H7 (cell line): ENCODE measurements around the gene IPO11. TPM values are rescaled to one million over a fixed set of nuclear protein-coding genes. Genes with fewer than 3 reads are reported as not detected.

ENCODE experiments used
- DNase-seq: peaks from one replicate; pipeline ENCODE4 v3.0.0; 2012
- H3K27me3 ChIP-seq: 2 replicates; pipeline ENCODE4 v1.6.0; 2011; ENCODE audit warnings: mild to moderate bottlenecking, low read length; ENCODE audit not compliant: control insufficient read depth, insufficient read depth
- H3K36me3 ChIP-seq: replicated peaks from 2 replicates; pipeline ENCODE4 v1.5.1; 2011; ENCODE audit warnings: low read length; ENCODE audit not compliant: control insufficient read depth, insufficient read depth
- H3K4me3 ChIP-seq: 2 replicates; pipeline ENCODE4 v1.5.1; 2011; ENCODE audit warnings: low read depth, mild to moderate bottlenecking, control low read depth, low read length, moderate library complexity; ENCODE audit not compliant: insufficient read depth
- total RNA-seq: library from RNA; depleted of rRNA; stranded (reverse); fragments of >200 nt; shearing (Covaris generic); gene quantifications from 2 replicates; pipeline ENCODE4 v1.2.3, GENCODE V29; 2014

The IPO11 gene
- total RNA-seq, 1 experiment from 2014 or later, result 32.9 TPM

GRCh38 chr5:62418462-62419076 is 6.0 kb downstream of the IPO11 start:
- DNase-seq, result no peak
- Histone ChIP-seq H3K27me3 (no peaks in the 10 kb centered on the region), H3K4me3 (no peak overlapping the region), H3K36me3 (no peaks in the 10 kb centered on the region)

- H3K36me3 ChIP-seq, result no peaks in the 10 kb centered on the region
- DNase-seq, result no peak
- H3K4me3 ChIP-seq, result no peak overlapping the region
- no peaks in the 10 kb centered on the region for H3K27me3 ChIP-seq
Measured at GRCh38 chr5:62419609-62420008, 7.0 kb downstream of the IPO11 start.

- no peak overlapping the region for H3K4me3 ChIP-seq
- no peaks in the 10 kb centered on the region for H3K27me3 ChIP-seq
- H3K36me3 ChIP-seq, result no peaks in the 10 kb centered on the region
- no peak for DNase-seq
Measured at GRCh38 chr5:62421414-62421813, 8.9 kb downstream of the IPO11 start.

DNA sequence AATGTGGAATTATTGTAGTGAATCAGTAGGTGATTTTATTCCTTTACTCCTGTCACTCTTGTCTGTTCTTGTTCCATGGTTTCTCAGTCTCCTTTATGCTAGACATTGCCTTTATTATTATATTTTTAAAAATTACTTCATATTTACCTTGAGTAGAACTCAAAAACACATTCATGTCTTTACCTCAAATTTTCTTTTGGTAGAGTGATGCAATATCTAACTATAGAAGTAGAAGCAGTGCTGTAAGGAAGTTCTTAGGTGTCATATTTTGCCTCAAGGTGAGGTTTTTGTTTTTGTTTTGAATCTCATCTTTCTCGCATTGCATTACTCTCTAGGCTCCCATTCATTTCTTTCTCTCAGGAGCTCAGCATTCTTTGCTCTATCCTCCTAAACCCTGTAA is 12.2 kb downstream of the IPO11 start:
- Histone ChIP-seq H3K36me3 (no peaks in the 10 kb centered on the region), H3K27me3 (no peaks in the 10 kb centered on the region), H3K4me3 (no peak overlapping the region)
- DNase-seq, result no peak

DNA sequence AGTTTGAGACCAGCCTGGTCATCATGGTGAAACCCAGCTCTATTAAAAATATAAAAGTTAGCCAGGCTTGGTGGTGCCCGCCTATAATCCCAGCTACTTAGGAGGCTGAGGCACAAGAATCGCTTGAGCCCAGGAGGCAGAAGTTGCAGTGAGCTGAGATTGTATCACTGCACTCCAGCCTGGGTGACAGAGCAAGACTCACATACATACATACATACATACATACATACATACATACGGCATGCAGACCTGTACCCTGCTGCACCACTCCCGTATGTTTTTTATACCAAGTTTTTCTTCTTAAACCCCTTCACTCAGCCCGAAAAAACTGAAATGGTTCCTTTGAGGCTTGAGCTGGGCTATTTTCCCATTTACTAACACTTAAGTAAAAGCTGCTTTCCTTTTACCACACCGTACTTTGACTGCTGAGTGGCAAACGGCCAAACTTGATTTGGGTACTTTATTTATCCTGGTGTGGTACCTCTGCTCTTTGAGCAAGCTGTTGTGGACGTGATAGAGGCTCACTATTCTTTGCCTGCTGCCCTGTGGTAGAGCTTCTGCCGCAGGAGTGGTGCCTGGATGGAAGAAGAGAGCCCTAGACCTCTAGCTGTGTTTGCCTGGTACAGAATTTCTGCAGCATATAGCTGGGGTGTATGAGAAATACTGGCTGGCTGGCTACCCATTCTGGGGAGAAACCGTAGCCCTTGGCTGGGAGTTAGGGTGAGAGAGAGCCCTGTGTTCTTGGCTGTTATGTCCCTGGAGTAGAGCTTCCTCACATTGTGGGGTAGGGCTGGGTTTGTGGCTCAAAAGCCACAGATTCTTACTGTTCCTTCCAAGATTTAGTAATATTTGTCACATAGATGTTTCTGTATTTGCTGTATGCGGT is 19.4 kb downstream of the IPO11 start:
- DNase-seq, result no peak
- Histone ChIP-seq H3K27me3 (no peaks in the 10 kb centered on the region), H3K36me3 (no peaks in the 10 kb centered on the region; the same call in 1 of the 2 replicates), H3K4me3 (no peak overlapping the region)

- H3K4me3 ChIP-seq, result no peak overlapping the region
- DNase-seq, result no peak
- no peaks in the 10 kb centered on the region for H3K27me3 ChIP-seq
- no peaks in the 10 kb centered on the region; the same call in 1 of the 2 replicates for H3K36me3 ChIP-seq
Measured at GRCh38 chr5:62432621-62433064, 20.1 kb downstream of the IPO11 start.

- no peak for DNase-seq
- Histone ChIP-seq H3K4me3 (no peak overlapping the region), H3K27me3 (no peaks in the 10 kb centered on the region), H3K36me3 (peaks cover 4% of the 10 kb centered on the region)
Measured at GRCh38 chr5:62448528-62448927, 36.0 kb downstream of the IPO11 start.

DNA sequence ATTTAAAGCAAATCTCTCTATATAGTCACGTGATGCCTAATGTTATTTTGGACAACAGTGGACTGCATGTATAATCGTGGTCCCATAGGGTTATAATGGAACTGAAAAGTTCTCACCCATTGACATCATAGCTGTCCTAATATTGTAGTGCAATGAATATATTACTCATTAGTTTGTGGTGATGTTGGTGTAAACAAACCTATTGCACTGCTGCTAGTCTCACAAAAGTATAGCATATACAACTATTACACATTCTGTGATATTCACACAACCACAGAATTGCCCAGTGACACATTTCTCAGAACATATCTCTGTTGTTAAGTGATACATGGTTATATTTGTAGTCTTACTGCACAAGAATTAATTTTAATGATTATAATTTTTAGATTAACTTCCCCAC is 37.7 kb downstream of the IPO11 start:
- H3K36me3 ChIP-seq, result peaks cover 4% of the 10 kb centered on the region
- DNase-seq, result no peak
- H3K4me3 ChIP-seq, result no peak overlapping the region
- H3K27me3 ChIP-seq, result no peaks in the 10 kb centered on the region

- Histone ChIP-seq H3K36me3 (peaks cover 2% of the 10 kb centered on the region), H3K4me3 (no peak overlapping the region), H3K27me3 (no peaks in the 10 kb centered on the region)
- DNase-seq, result no peak
Measured at GRCh38 chr5:62457071-62457470, 44.5 kb downstream of the IPO11 start.

DNA sequence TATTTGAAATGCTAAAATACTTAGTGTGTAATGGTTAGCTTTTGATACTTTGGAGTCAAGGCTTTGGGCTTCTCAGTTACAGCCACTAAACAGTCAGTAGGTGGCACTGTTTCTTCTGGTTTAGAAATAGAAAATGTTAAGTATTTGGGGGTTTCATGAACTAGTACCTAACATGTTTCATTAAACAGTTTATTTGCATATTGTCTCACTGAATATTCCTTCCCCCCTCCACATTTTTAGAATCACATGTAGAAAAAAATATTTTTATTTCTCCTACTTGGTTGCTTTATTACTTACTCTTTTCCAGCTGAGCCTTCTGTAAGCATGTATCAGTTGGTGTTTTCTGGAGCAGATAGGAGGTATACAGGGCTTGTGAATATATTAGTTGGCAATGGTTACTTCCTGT is 48.0 kb downstream of the IPO11 start:
- no peak overlapping the region for H3K4me3 ChIP-seq
- H3K27me3 ChIP-seq, result no peaks in the 10 kb centered on the region
- peak; percentile 36 for DNase-seq
- H3K36me3 ChIP-seq, result no peaks in the 10 kb centered on the region

DNA sequence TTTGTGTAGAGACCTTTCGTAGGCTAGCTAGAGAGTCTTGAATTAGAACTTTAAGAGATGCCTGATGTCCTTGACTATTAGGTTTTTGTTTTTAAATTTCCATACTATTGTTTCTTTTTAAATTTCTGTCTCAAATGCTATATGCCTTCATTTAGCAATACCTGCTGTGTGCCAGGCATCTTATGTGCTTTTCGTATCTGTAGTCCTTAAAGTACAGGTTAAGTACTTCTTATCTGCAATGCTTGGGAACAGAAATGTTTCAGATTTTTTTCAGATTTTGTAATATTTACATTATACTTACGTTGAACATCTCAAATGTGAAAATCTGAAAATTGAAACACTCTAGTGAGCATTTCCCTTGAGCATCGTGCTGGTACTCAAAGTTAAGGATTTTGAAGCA is 49.0 kb downstream of the IPO11 start:
- Histone ChIP-seq H3K36me3 (no peaks in the 10 kb centered on the region), H3K27me3 (no peaks in the 10 kb centered on the region), H3K4me3 (no peak overlapping the region)
- DNase-seq, result no peak

DNA sequence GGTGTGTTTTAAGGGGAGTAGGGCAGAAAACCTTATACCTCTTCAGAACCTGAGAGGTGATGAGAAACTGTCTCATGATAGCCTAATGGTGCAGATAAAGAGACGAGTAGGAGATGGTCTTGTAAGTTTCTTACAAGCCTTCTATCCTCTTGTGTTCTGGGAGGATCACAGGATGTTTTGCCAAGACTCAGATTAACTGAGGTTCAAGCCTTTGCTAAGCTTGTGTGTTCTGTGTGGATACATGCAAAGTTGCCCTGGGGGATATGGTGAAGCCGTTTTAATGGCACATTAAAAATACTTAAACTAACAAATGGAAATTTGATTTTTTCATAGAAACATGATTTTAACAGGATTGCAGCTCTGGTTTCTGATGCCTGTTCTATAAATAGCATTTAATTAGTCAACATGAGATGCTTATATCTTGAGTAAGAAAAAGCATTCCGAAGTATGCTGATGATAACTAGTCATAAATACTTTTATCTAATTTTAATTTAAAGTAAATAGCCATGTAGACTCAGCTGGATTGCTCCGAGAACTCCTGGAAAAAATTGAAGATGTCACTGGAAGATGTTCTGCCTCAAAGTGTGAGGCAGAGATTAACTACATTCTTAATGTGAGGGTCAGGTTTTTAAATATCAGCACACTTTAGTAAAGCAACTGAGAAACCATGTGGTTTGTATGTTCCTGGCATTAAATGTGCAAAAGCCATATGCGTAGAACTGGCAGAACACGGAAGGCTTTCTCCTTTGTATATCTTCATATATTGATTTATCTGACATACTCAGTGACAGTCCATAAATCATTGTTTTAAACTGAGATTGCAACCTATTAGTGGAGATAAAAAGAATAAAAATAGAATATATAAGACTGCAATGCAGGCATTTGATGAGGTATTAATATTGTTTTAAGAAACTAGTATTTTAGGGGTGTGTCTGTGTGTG is 53.7 kb downstream of the IPO11 start:
- no peak overlapping the region for H3K4me3 ChIP-seq
- no peaks in the 10 kb centered on the region for H3K36me3 ChIP-seq
- H3K27me3 ChIP-seq, result no peaks in the 10 kb centered on the region
- DNase-seq, result no peak

DNA sequence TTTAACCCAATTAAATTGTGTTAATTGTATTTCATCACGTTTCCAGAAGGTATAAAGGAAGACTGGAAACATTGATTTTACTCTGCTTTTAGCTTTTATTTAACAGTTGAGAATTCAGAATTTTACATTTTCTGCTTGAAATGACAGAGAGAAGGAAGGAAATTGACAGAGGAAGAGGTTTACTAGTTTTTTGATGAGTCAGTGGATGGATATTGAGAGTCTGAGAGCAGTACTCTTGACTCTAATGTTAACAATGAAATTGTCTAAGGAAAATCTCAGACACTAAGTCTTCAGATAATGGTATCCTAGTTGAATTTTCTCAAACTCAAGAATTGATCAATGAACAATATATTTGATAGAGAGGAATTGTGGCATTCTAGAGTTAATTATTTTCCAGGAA is 60.6 kb downstream of the IPO11 start:
- no peaks in the 10 kb centered on the region for H3K27me3 ChIP-seq
- no peaks in the 10 kb centered on the region; the same call in 1 of the 2 replicates for H3K36me3 ChIP-seq
- no peak for DNase-seq
- H3K4me3 ChIP-seq, result no peak overlapping the region

GRCh38 chr5:62475072-62475471 is 62.5 kb downstream of the IPO11 start:
- DNase-seq, result no peak
- no peak overlapping the region for H3K4me3 ChIP-seq
- H3K27me3 ChIP-seq, result no peaks in the 10 kb centered on the region
- H3K36me3 ChIP-seq, result no peaks in the 10 kb centered on the region; the same call in 1 of the 2 replicates
